Uterus (tissue), 4 donors: ENCODE results near the gene MADD. TPM values are rescaled to one million over a fixed set of nuclear protein-coding genes. Genes with fewer than 3 reads are reported as not detected.

ENCODE experiments used
- DNase-seq, 2 donors: peaks; one replicate each; pipeline ENCODE4 v3.0.0-alpha.2; 2019 to 2020
- H3K27ac ChIP-seq, 2 donors: fragments of 200-600 bp; sonication (generic); 1 replicate in 1 of 2; 2 replicates in 1 of 2; pipeline ENCODE4 v1.5.1; 2016 to 2018
- H3K27me3 ChIP-seq, 2 donors: fragments of 200-600 bp; sonication (generic); one replicate each; pipeline ENCODE4 v1.5.1; 2018 to 2019; ENCODE audit warnings: control low read depth in 1 of 2
- H3K36me3 ChIP-seq, 2 donors: fragments of 200-600 bp; sonication (generic); one replicate each; pipeline ENCODE4 v1.5.1; 2019; ENCODE audit warnings: control low read depth in 1 of 2
- H3K4me1 ChIP-seq, 2 donors: fragments of 200-600 bp; sonication (generic); one replicate each; pipeline ENCODE4 v1.5.1; 2018 to 2019; ENCODE audit warnings: control low read depth in 1 of 2
- H3K4me3 ChIP-seq, 2 donors: fragments of 200-600 bp; sonication (generic); 1 replicate in 1 of 2; 2 replicates in 1 of 2; pipeline ENCODE4 v1.5.1; 2018 to 2019; ENCODE audit warnings: mild to moderate bottlenecking in 1 of 2
- H3K9me3 ChIP-seq, 2 donors: fragments of 200-600 bp; sonication (generic); one replicate each; pipeline ENCODE4 v1.5.1; 2019; ENCODE audit warnings: control low read depth in 1 of 2
- POLR2A ChIP-seq, 2 donors: fragments of 450-650 bp; IDR thresholded peaks; one replicate each; pipeline ENCODE4 v1.6.1; 2016; ENCODE audit warnings: antibody characterized with exemption in 2 of 2, mild to moderate bottlenecking in 1 of 2, moderate library complexity in 1 of 2
- intact Hi-C: fragments of 100-400 bp; cut with DNase I; formaldehyde crosslinking; loops from one replicate; pipeline ENCODE4 v1.15.1; 2023; ENCODE audit warnings: low total_unique reads
- total RNA-seq, 4 donors: library from RNA; depleted of rRNA in 3 of 4; stranded (reverse); fragments of >200 nt in 3 of 4; gene quantifications; one replicate each; pipeline versions ENCODE4 v1.1.0 to v1.2.4, GENCODE V29; 2014 to 2023
- TF ChIP-seq, protein P1 (sequence below), 4 experiments: fragments of 200-600 bp in 2 of 4; fragments of 450-650 bp in 2 of 4; sonication (generic) in 2 of 4; IDR thresholded peaks; one replicate each; pipeline ENCODE4 v1.5.1; 2016 to 2019; ENCODE audit warnings: antibody characterized with exemption in 4 of 4, mild to moderate bottlenecking in 2 of 4, moderate library complexity in 1 of 4
- donor health status: DM: yes; HTN: yes; CAD: no.

MADD gene
- total RNA-seq, 4 donors from 2014 or later: 26.8 to 234 (median 47.2) TPM

DNA sequence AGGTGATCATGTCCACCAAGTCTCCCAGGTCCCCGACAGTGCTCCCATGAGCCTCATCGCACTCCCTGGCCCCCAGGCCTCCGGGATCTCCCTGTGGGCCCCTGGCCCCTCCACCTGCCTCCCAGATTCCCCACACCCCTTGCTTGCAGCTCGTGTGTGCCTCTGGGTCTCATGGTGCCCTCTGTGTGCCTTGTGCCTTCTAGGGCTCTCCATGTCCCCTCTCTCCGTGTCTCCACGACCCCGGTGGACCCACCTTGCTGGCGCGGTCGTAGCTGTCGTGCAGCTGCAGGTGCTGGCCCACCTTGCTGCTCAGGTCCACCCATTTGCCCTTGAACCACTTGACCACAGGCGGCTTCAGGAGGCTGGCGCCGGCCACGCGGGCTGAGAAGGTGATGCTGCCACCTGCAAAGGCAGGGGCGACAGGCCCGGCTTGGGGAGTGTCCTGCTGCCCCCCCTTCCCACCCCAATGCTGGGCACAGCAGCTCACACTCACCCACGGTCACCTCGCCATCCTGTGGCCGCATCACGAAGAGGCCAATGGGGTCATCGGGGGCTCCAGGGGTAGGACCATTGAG is 79.7 kb downstream of the MADD start:
- H3K36me3 ChIP-seq: no peaks in the 10 kb centered on the region
- H3K27ac ChIP-seq: no peak overlapping the region
- TF ChIP-seq POLR2A (IDR thresholded peaks at IDR 0.05): no peak
- TF ChIP-seq, protein P1, sequence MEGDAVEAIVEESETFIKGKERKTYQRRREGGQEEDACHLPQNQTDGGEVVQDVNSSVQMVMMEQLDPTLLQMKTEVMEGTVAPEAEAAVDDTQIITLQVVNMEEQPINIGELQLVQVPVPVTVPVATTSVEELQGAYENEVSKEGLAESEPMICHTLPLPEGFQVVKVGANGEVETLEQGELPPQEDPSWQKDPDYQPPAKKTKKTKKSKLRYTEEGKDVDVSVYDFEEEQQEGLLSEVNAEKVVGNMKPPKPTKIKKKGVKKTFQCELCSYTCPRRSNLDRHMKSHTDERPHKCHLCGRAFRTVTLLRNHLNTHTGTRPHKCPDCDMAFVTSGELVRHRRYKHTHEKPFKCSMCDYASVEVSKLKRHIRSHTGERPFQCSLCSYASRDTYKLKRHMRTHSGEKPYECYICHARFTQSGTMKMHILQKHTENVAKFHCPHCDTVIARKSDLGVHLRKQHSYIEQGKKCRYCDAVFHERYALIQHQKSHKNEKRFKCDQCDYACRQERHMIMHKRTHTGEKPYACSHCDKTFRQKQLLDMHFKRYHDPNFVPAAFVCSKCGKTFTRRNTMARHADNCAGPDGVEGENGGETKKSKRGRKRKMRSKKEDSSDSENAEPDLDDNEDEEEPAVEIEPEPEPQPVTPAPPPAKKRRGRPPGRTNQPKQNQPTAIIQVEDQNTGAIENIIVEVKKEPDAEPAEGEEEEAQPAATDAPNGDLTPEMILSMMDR (IDR thresholded peaks at IDR 0.05): no peak

DNA sequence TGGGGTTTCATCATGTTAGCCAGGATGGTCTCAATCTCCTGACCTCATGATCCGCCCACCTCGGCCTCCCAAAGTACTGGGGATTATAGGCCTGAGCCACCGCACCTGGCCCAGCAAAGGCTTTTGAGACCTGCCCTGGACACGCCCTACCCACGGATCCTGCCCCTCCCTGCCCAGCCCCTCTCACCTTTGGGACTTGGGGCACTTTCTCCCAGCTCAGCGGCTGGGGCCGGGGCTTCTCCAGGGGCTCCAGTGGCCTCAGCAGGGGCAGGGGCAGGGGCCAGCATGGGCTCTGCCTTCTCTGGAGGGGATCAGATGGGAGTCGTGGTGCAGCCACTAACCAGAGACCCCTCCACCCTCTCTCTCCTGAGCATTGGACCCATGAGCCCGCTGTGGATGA is 80.4 kb downstream of the MADD start:
- no peak for TF ChIP-seq POLR2A (IDR thresholded peaks at IDR 0.05)
- TF ChIP-seq, protein P1 (IDR thresholded peaks at IDR 0.05): no peak
- intact Hi-C loops: no loop called here
- no peak for DNase-seq
- no peaks in the 10 kb centered on the region for H3K4me1 ChIP-seq
- H3K36me3 ChIP-seq: no peaks in the 10 kb centered on the region
- no peaks in the 10 kb centered on the region for H3K9me3 ChIP-seq
- H3K27ac ChIP-seq: no peak overlapping the region
- H3K4me3 ChIP-seq: no peak overlapping the region
- H3K27me3 ChIP-seq: no peaks in the 10 kb centered on the region

More for the DNA sequence above, 79.7 kb downstream of the MADD start:
- no peaks in the 10 kb centered on the region for H3K27me3 ChIP-seq
- no peak overlapping the region for H3K4me3 ChIP-seq
- H3K4me1 ChIP-seq: no peaks in the 10 kb centered on the region
- DNase-seq: no peak
- H3K9me3 ChIP-seq: no peaks in the 10 kb centered on the region
- intact Hi-C loops: loop anchor here (10.0 kb wide), 1 partner anchor 185 kb away; no protein-coding TSS in a partner anchor

DNA sequence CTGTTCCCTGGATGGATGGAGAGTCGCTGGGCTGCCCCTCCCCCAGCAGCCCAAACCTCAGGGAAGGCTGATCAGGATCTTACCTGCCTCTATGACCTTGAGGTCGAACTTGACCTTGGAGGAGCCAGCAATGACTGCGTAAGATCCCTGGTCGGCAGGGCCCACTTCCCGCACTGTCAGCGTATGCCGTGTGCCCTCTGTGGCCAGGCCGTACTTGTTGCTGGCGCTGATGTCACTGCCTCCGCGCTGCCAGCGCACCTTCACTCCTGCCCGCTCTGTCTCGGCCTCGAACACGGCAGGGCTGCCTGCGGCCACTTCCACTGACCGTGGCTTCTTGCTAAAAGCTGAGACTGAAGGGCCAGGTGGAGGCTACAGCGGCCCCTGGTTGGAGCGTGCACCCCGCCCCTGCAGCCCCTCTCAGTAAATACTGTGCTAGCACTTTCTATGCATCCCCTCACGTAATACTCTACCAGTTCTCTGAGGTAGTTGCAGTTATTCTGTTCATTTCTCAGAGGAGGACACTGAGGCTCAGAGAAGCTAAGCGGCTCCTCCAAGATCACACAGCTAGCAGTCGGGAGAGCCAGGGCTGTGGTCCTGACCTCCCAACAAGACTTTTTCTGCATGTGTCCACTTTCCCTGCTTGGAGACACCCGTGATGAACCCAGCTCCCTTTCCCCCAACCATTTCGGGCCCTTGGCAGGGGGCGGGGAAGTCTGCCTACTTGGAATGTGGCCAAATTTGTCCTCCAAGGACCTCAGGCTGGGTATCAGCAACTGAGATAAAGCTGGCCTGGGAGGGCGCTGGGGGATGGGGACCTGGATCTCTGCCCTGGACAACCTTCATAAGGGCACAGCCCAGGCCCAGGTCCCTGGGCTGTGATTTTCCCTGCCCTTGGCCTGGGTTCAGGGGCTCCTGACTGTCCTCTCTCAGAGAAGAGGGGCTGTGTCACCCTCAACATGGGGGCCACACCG is 81.5 kb downstream of the MADD start:
- intact Hi-C loops: no loop called here
- Histone ChIP-seq H3K27ac (no peak overlapping the region), H3K4me1 (no peaks in the 10 kb centered on the region), H3K9me3 (no peaks in the 10 kb centered on the region), H3K4me3 (no peak overlapping the region), H3K27me3 (no peaks in the 10 kb centered on the region), H3K36me3 (no peaks in the 10 kb centered on the region)
- no peak for DNase-seq
- no peak for TF ChIP-seq POLR2A (IDR thresholded peaks at IDR 0.05)
- TF ChIP-seq, protein P1 (IDR thresholded peaks at IDR 0.05): no peak

DNA sequence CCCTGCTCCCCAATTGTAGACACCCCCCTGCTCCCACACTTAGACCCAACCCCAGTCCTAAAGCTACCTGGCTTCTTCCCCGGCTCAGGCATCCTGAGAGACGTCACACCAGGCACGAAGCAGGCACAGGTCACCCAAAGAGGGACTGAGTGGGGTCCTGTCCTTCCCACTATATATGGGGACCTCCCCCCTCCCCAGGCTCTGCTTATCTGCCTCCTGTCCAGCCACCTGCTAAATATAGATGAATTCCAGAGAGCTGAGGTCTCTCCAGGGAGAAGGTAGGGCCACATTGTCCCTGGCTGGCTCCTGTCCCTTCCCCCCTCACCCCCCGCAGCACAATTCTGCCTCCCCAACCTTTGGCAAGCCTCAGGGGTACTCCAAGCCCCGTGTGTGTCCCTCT is 82.6 kb downstream of the MADD start, which contains the start of gene MYBPC3:
Gene MYBPC3, minus strand, starts transcription at position 147 of the 400 bp plus-strand sequence. Its CDS starts 55 bp downstream, at position 92.
- Histone ChIP-seq H3K27ac (no peak within 1 kb of the TSS), H3K4me3 (no peak within 1 kb of the TSS), H3K27me3 (no peaks in the 10 kb centered on the region), H3K4me1 (no peaks in the 10 kb centered on the region), H3K9me3 (no peaks in the 10 kb centered on the region), H3K36me3 (no peaks in the 10 kb centered on the region)
- no peak for DNase-seq
- TF ChIP-seq, protein P1 (IDR thresholded peaks at IDR 0.05): no peak
- TF ChIP-seq POLR2A (IDR thresholded peaks at IDR 0.05): no peak
- intact Hi-C loops: no loop called here
